ENCODE data around the gene KBTBD12.

KBTBD12 gene

DNA sequence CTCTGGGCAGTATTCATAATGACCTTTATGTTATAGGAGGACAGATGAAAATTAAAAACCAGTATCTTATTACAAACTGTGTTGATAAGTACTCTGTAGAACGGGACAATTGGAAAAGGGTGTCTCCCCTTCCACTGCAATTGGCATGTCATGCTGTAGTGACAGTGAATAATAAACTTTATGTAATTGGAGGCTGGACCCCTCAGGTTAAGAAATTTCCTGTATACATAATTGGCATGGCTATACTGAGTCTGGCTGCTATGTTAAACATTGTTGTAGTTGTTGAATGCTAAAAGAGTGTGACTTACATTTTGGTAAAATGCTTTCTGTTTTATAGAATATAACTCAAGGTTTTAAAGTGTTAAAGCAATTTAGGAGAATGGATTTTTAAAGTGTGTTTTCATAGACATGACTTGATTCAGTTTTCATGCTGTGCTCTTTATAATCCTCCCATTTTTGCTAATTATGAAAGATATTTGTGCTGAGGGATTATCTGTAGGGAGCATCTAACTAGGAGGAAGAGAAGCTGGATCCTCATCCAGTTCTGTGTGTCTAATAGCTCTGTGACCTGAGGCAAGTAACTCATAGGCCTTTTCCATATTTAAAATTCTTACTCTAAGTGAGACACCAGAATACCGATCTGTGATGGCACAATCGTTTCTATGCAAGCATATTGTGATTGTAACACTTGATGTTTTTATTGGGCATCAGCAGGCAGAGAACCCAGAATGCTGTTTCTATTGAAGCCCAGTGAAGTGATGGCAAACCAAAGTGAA, 13.0 kb downstream of the KBTBD12 start:
- TF ChIP-seq, protein P1, sequence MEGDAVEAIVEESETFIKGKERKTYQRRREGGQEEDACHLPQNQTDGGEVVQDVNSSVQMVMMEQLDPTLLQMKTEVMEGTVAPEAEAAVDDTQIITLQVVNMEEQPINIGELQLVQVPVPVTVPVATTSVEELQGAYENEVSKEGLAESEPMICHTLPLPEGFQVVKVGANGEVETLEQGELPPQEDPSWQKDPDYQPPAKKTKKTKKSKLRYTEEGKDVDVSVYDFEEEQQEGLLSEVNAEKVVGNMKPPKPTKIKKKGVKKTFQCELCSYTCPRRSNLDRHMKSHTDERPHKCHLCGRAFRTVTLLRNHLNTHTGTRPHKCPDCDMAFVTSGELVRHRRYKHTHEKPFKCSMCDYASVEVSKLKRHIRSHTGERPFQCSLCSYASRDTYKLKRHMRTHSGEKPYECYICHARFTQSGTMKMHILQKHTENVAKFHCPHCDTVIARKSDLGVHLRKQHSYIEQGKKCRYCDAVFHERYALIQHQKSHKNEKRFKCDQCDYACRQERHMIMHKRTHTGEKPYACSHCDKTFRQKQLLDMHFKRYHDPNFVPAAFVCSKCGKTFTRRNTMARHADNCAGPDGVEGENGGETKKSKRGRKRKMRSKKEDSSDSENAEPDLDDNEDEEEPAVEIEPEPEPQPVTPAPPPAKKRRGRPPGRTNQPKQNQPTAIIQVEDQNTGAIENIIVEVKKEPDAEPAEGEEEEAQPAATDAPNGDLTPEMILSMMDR (IDR thresholded peaks at IDR 0.05; ENCODE audit: borderline replicate concordance, control extremely low read depth, extremely low read depth, insufficient read depth, missing control alignments) = no peak
- DNase-seq (ENCODE audit: low spot score) = no peak
- in situ Hi-C loops (cut with MboI; ENCODE audit: low sequenced_read_pairs, unreplicated experiment) = no loop called here

DNA sequence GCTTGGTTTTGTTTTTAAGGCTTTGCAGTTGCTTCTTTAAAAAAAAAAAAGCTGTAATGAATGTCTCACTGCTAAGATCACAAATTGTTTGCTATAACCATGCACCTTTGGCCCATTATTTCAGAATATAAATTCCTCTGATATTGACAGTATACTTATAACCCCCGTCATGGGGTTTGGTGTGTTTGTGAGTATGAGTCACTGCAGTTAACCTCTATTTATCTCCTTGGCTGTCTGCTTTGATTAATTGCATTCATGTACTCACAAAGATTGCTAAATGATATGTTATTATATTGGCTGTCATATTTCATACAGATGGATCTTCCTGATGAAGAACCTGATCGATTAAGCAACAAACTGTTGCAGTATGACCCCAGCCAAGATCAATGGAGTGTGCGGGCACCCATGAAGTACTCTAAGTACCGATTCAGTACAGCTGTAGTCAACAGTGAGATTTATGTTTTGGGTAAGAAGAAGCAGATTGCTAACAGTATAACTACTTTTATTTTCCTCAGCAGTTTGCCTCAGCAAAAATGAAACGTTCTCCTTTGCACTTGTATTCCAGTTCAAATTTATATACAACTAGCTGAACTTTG, 14.9 kb downstream of the KBTBD12 start:
- TF ChIP-seq, protein P1 (IDR thresholded peaks at IDR 0.05; ENCODE audit: borderline replicate concordance, control extremely low read depth, extremely low read depth, insufficient read depth, missing control alignments) = no peak
- in situ Hi-C loops (cut with MboI; ENCODE audit: low sequenced_read_pairs, unreplicated experiment) = no loop called here

DNA sequence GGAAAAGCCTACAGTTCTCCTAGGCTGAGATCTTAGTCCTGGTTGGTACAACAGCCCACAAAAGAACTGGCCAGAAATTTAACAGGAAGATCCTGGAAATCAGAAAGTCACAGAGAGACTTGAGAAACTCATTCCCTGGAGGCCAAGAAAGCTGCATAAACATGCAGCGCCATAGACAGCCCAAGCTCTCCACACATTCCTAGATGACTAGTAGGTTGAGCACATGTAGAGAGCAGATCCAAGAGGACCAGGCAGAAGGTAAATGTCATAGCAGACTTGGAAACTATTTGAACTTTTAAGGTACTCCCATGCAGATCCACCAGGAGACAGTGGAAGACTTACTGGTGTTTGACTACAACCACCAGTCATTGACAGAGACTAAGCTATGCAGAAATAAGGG, 18.4 kb downstream of the KBTBD12 start:
- in situ Hi-C loops (cut with MboI; ENCODE audit: low sequenced_read_pairs, unreplicated experiment) = no loop called here
- TF ChIP-seq, protein P1 (IDR thresholded peaks at IDR 0.05; ENCODE audit: borderline replicate concordance, control extremely low read depth, extremely low read depth, insufficient read depth, missing control alignments) = no peak
- no peak for DNase-seq (ENCODE audit: low spot score)

More for the DNA sequence above, 14.9 kb downstream of the KBTBD12 start:
- no peak for DNase-seq (ENCODE audit: low spot score)

DNA sequence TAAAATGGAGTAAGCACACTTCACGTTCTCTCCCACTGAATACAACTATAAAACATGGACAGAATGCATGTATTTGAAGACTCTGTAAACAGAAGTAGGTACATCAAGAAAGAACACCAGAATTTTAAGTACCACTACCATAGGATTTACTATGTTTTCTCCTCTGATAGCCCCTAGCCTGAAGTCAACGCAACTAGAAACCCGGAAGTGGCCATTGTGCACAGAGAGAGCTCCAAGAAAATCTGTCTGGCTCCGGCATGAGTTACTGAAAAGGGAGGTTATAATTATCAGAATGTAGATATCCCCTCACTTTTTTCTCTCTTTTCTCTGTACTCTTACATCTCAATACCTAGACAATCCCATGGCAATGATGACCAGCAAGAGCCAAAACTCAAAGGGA, 23.8 kb downstream of the KBTBD12 start:
- TF ChIP-seq, protein P1 (IDR thresholded peaks at IDR 0.05; ENCODE audit: borderline replicate concordance, control extremely low read depth, extremely low read depth, insufficient read depth, missing control alignments) = no peak
- DNase-seq (ENCODE audit: low spot score) = no peak
- in situ Hi-C loops (cut with MboI; ENCODE audit: low sequenced_read_pairs, unreplicated experiment) = no loop called here

DNA sequence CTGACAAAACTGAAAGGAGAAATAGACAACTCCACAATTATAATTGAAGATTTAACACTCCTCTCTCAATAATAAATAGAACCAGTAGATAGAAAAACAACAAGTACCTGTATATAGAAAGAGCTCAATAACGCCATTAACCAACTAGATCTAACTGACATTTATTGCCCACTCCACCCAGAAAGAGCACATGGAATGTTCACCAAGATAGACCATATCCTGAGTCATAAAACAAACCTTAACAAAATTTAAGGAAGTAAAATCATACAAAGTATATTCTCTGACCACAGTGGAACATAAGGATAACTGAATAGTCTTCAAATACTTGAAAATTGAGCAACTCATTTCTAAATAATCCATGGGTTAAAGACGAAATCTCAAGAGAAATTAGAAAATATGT, 25.1 kb downstream of the KBTBD12 start:
- in situ Hi-C loops (cut with MboI; ENCODE audit: low sequenced_read_pairs, unreplicated experiment) = no loop called here
- TF ChIP-seq, protein P1 (IDR thresholded peaks at IDR 0.05; ENCODE audit: borderline replicate concordance, control extremely low read depth, extremely low read depth, insufficient read depth, missing control alignments) = no peak
- no peak for DNase-seq (ENCODE audit: low spot score)

DNA sequence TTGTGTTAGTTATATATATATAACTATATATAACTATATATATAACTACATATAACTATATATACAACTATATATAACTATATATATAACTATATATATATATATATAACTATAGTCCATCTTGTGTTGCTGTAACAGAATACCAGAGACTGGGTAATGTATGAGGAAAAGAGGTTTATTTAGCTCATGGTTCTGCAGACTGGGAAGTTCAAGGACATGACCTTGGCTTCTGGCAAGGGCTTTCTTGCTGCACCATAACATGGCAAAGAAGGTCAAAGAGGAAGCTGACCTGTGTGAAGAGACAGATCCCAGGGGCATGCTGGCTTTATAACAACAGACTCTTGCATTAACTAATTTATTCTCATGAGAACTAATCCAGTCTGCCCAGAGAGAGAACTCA, 27.6 kb downstream of the KBTBD12 start:
- DNase-seq (ENCODE audit: low spot score) = no peak
- in situ Hi-C loops (cut with MboI; ENCODE audit: low sequenced_read_pairs, unreplicated experiment) = no loop called here
- TF ChIP-seq, protein P1 (IDR thresholded peaks at IDR 0.05; ENCODE audit: borderline replicate concordance, control extremely low read depth, extremely low read depth, insufficient read depth, missing control alignments) = no peak
